NCI-H2171 (cell line): ENCODE results near the gene MICAL2.

Experiments
- DNase-seq: peaks from one replicate; lab custom pipeline; 2025; lab: John Stamatoyannopoulos, UW

MICAL2 gene

GRCh38 chr11:12247543-12248254, 137.3 kb downstream of the MICAL2 start:
- no peak for DNase-seq

- no peak for DNase-seq
Observed at GRCh38 chr11:12248330-12248729, 137.9 kb downstream of the MICAL2 start.

- peak; percentile 85 for DNase-seq
Observed at GRCh38 chr11:12249590-12250260, 139.3 kb downstream of the MICAL2 start.

- no peak for DNase-seq
Observed at GRCh38 chr11:12251666-12252560, 141.5 kb downstream of the MICAL2 start.

GRCh38 chr11:12253843-12254281, 143.5 kb downstream of the MICAL2 start:
- DNase-seq, result no peak

- DNase-seq, result no peak
Observed at GRCh38 chr11:12258451-12258850, 148.1 kb downstream of the MICAL2 start.

- no peak for DNase-seq
Observed at GRCh38 chr11:12259956-12260355, 149.6 kb downstream of the MICAL2 start.

- DNase-seq, result no peak
Observed at GRCh38 chr11:12260731-12261521, 150.5 kb downstream of the MICAL2 start.

GRCh38 chr11:12261551-12261950, 151.2 kb downstream of the MICAL2 start:
- no peak for DNase-seq

GRCh38 chr11:12263141-12263693, 152.8 kb downstream of the MICAL2 start:
- no peak for DNase-seq

- no peak for DNase-seq
Observed at GRCh38 chr11:12264361-12264760, 154.0 kb downstream of the MICAL2 start.

- no peak for DNase-seq
Observed at GRCh38 chr11:12266132-12266531, 155.7 kb downstream of the MICAL2 start.

GRCh38 chr11:12266943-12267342, 156.6 kb downstream of the MICAL2 start:
- no peak for DNase-seq

GRCh38 chr11:12267921-12268320, 157.5 kb downstream of the MICAL2 start:
- no peak for DNase-seq

- no peak for DNase-seq
Observed at GRCh38 chr11:12269104-12269441, 158.7 kb downstream of the MICAL2 start.

GRCh38 chr11:12269446-12270214, 159.2 kb downstream of the MICAL2 start:
- DNase-seq, result no peak

GRCh38 chr11:12270215-12270797, 159.9 kb downstream of the MICAL2 start:
- DNase-seq, result no peak

GRCh38 chr11:12270817-12271216, 160.4 kb downstream of the MICAL2 start:
- DNase-seq, result no peak

- DNase-seq, result no peak
Observed at GRCh38 chr11:12271241-12271640, 160.9 kb downstream of the MICAL2 start.

- no peak for DNase-seq
Observed at GRCh38 chr11:12271826-12272366, 161.5 kb downstream of the MICAL2 start.
